Lung (tissue), 12 donors: Measurements from ENCODE around the gene USP48. TPM values are rescaled to one million over a fixed set of nuclear protein-coding genes. Genes with fewer than 3 reads are reported as not detected.

ENCODE experiments used
- ATAC-seq: fragments of 200-7000 bp; cut with Tn5 transposase; one replicate; pipeline ENCODE4 v1.9.1; 2020; ENCODE audit warnings: moderate number of reproducible peaks; ENCODE audit not compliant: insufficient read depth, low FRiP score
- DNase-seq, 3 donors: peaks; one replicate each; pipeline ENCODE4 v3.0.0-alpha.2; 2013 to 2017
- H3K27ac ChIP-seq, 2 donors: one replicate each; pipeline ENCODE4 v1.5.1; 2013; ENCODE audit warnings: mild to moderate bottlenecking in 2 of 2, moderate library complexity in 2 of 2, control low read depth in 1 of 2, inconsistent platforms in 1 of 2, low read depth in 1 of 2, low read length in 1 of 2
- H3K27me3 ChIP-seq, 3 donors: one replicate each; pipeline ENCODE4 v1.5.1; 2013; ENCODE audit warnings: low read length in 2 of 3; ENCODE audit not compliant: control insufficient read depth in 3 of 3, insufficient read depth in 3 of 3
- H3K36me3 ChIP-seq, 4 donors: one replicate each; pipeline ENCODE4 v1.5.1; 2013; ENCODE audit warnings: low read length in 4 of 4, mild to moderate bottlenecking in 1 of 4, moderate library complexity in 1 of 4; ENCODE audit not compliant: control insufficient read depth in 4 of 4, insufficient read depth in 4 of 4
- H3K4me1 ChIP-seq, 5 donors: one replicate each; pipeline ENCODE4 v1.5.1; 2013; ENCODE audit warnings: low read length in 5 of 5, mild to moderate bottlenecking in 2 of 5, moderate library complexity in 1 of 5; ENCODE audit not compliant: control insufficient read depth in 5 of 5, insufficient read depth in 5 of 5
- H3K4me3 ChIP-seq: one replicate; pipeline ENCODE4 v1.5.1; 2013; ENCODE audit warnings: mild to moderate bottlenecking, control low read depth, moderate library complexity
- H3K9ac ChIP-seq, 2 donors: one replicate each; pipeline ENCODE4 v1.5.1; 2013; ENCODE audit warnings: low read length in 2 of 2, control low read depth in 1 of 2; ENCODE audit not compliant: insufficient read depth in 1 of 2
- H3K9me3 ChIP-seq, 4 donors: one replicate each; pipeline ENCODE4 v1.5.1; 2013; ENCODE audit warnings: low read length in 3 of 4, mild to moderate bottlenecking in 1 of 4, moderate library complexity in 1 of 4; ENCODE audit not compliant: control insufficient read depth in 4 of 4, insufficient read depth in 3 of 4
- WGBS, 2 donors: extraction: QIAGEN DNeasy Blood & Tissue Kit; methylation state at CpG; one replicate each; pipeline ENCODE4 v1.1.7; 2013; 5-methylcytosine and 5-hydroxymethylcytosine counted together
- polyA plus RNA-seq, 2 donors: library from polyadenylated mRNA; stranded (reverse); fragments of 200-250 nt; gene quantifications; one replicate each; pipeline ENCODE4 v1.2.1, GENCODE V29; 2013
- total RNA-seq, 2 donors: library from RNA; depleted of rRNA in 1 of 2; stranded (reverse); fragments of >200 nt in 1 of 2; gene quantifications; one replicate each; pipeline ENCODE4 v1.2.1, GENCODE V29; 2014 to 2021
- TF ChIP-seq, protein P1 (sequence below): IDR thresholded peaks from 2 replicates; pipeline ENCODE4 v1.5.1; 2012; ENCODE audit warnings: mild to moderate bottlenecking; ENCODE audit errors: control extremely low read depth, extremely low read depth
- donor health status: control.
- donor health status: control.
- donor health status: Bipolar disorder and iron deficiency.
- donor health status: healthy.
- donor health status: DM: yes; HTN: yes; CAD: no.

The USP48 gene
- total and polyA plus RNA-seq, 4 donors = 15.6 to 107 (median 33.5) TPM

DNA sequence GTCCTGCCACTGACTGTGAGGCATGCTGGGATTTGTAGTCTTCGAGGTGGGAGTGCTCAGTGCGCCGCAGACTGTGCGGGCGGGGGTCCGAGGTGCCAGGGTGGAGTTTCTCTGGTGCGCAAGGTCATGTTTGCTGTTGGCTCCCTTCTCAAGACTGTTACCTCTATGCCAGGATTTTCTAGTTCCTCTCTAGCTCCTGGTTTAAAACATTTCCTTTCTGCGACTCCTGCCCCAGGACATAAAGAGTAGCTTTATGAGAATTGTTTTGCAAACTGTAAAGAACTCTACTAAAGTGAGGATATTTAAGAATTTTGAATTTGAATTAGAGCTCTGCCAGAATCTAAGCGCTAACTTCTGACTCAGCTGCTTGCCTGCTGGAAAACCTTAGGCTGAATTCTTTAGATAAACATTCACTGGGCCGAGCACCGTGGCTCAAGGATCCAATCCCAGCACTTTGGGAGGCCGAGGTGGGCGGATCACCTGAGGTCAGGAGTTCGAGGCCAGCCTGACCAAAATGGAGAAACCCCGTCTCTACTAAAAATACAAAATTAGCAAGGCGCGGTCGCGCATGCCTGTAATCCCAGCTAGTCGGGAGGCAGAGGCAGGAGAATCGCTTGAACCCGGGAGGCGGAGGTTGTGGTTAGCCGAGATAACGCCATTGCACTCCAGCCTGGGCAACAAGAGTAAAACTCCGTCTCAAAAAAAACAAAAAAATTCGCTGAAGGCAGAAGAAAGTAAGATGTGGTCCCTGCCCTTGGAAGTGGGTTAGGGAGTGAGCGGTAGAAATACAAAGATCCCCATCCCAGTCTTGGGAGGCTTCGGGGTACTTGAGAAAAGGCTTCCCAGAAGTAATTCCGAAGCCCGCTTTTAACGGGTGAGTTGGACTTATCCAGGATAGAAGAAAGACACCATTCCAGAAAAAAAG is 992 bp upstream of the USP48 start:
- H3K4me1 ChIP-seq = peaks cover 0 to 10% (median 4%) of the 10 kb centered on the region in 5 donors
- 54 to 58% methylated on average over 32 of the region's 32 CpGs for WGBS, 2 donors
- H3K36me3 ChIP-seq = peaks cover 0 to 3% (median 0%) of the 10 kb centered on the region in 4 donors
- ATAC-seq (no peak), DNase-seq (no peak)
- H3K9me3 ChIP-seq = no peaks in the 10 kb centered on the region
- no peak overlapping the region for H3K4me3 ChIP-seq
- peak overlapping the region; percentile 100 for H3K9ac ChIP-seq
- peak overlapping the region; percentile 96 to 100 for H3K27ac ChIP-seq
- TF ChIP-seq, protein P1, sequence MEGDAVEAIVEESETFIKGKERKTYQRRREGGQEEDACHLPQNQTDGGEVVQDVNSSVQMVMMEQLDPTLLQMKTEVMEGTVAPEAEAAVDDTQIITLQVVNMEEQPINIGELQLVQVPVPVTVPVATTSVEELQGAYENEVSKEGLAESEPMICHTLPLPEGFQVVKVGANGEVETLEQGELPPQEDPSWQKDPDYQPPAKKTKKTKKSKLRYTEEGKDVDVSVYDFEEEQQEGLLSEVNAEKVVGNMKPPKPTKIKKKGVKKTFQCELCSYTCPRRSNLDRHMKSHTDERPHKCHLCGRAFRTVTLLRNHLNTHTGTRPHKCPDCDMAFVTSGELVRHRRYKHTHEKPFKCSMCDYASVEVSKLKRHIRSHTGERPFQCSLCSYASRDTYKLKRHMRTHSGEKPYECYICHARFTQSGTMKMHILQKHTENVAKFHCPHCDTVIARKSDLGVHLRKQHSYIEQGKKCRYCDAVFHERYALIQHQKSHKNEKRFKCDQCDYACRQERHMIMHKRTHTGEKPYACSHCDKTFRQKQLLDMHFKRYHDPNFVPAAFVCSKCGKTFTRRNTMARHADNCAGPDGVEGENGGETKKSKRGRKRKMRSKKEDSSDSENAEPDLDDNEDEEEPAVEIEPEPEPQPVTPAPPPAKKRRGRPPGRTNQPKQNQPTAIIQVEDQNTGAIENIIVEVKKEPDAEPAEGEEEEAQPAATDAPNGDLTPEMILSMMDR = no peak
- no peaks in the 10 kb centered on the region for H3K27me3 ChIP-seq

DNA sequence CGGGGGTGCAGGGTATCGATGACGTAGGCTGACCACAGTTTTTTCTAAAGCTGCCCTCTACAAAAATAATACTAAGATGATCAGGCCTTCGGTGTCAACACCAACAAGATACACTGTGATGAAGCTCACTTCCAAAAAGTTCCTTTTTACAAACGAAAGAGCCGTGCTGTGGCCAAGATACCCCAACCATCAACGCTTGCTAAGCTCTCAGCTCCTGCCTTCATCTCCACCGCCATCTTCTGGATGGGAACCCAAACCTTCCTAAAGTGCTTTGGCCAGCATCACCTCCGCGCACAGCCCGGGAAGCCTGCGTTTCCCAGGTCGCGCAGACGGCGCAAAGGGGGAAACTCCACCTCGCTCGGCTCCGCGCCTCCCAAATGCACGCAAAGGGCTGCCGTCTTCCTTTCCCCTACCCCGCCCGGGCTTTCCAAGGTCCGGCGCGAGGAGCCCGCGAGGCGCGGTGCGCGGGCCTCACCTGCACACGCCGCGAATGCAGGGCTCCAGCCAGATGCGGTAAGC is 541 bp downstream of the USP48 start:
- Histone ChIP-seq H3K36me3 (peaks cover 0 to 3% (median 0%) of the 10 kb centered on the region in 4 donors), H3K27ac (peak overlapping the region; percentile 96 to 100), H3K9ac (peak overlapping the region; percentile 65 to 95), H3K4me3 (peak overlapping the region; percentile 99), H3K4me1 (peaks cover 0 to 10% (median 4%) of the 10 kb centered on the region in 5 donors), H3K9me3 (no peaks in the 10 kb centered on the region), H3K27me3 (no peaks in the 10 kb centered on the region)
- WGBS, 2 donors = 0% methylated on average over 37 of the region's 37 CpGs
- TF ChIP-seq, protein P1 = no peak
- peak; percentile 49 to 74 (median 69) for DNase-seq
- ATAC-seq = peak; percentile 34

DNA sequence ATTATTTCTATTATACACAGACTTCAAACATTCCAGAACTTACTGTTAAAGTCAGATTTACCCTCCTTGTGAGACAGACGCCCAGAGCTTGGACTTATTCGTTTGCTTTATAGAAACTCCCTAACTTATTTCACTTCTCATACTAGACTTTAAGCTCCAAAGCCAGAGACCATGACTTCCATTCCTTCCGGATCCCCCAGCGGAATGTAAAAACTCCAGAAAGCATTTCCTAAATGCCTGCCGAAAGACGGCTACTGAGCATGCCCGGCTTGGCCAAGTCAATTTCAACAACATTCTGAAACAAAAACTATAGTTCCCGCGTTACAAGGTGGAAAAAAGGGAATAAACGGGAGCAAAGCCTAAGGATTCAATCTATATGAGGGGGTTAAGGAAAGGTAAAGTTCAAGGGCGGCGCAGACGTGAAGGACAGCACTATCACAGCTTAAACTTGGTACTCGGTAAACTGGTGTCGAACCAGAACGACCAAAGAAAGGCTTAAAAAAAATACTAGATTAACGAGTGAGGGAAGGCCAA is 1.1 kb downstream of the USP48 start:
- TF ChIP-seq, protein P1 = no peak
- H3K27ac ChIP-seq = peak overlapping the region; percentile 96 to 100
- no peaks in the 10 kb centered on the region for H3K9me3 ChIP-seq
- 1 to 2% methylated on average over 17 of the region's 17 CpGs for WGBS, 2 donors
- no peak for ATAC-seq
- peaks cover 0 to 3% (median 0%) of the 10 kb centered on the region in 4 donors for H3K36me3 ChIP-seq
- H3K4me3 ChIP-seq = peak overlapping the region; percentile 99
- no peaks in the 10 kb centered on the region for H3K27me3 ChIP-seq
- H3K4me1 ChIP-seq = peaks cover 0 to 10% (median 4%) of the 10 kb centered on the region in 5 donors
- H3K9ac ChIP-seq = peak overlapping the region; percentile 65 to 95
- peak; percentile 35 to 69 (median 52) for DNase-seq
